Activated CD8-positive, alpha-beta memory T cell treated with anti-CD3 and anti-CD28 coated beads for 24 hours (primary cell): ENCODE data around the gene RIF1.

Experiments
- DNase-seq: peaks from one replicate; pipeline ENCODE4 v3.0.0-alpha.2; 2020

RIF1 gene

GRCh38 chr2:151520976-151521375 lies 111.3 kb downstream of the RIF1 start:
- DNase-seq, result no peak

- DNase-seq, result no peak
Measured at GRCh38 chr2:151522556-151522955, 112.9 kb downstream of the RIF1 start.

GRCh38 chr2:151523850-151524249 lies 114.1 kb downstream of the RIF1 start:
- DNase-seq, result no peak

- DNase-seq, result no peak
Measured at GRCh38 chr2:151525821-151526373, 116.2 kb downstream of the RIF1 start.

- no peak for DNase-seq
Measured at GRCh38 chr2:151526572-151527090, 116.9 kb downstream of the RIF1 start.
